Effector CD4-positive, alpha-beta T cell (primary cell): ENCODE data around the gene SEC16B. TPM values are rescaled to one million over a fixed set of nuclear protein-coding genes. Genes with fewer than 3 reads are reported as not detected.
"Not testable (repeated sequence)": the region's sequence is repeated elsewhere in the genome, so short reads cannot be mapped to it uniquely, and the experiment has no call there.

Experiments
- DNase-seq: peaks from one replicate; pipeline ENCODE4 v3.0.0-alpha.2; 2020
- total RNA-seq: gene quantifications from one replicate; lab custom pipeline; 2026; lab: John Stamatoyannopoulos, UW

Gene SEC16B
- total RNA-seq, result not detected

- DNase-seq, result no peak
Observed at GRCh38 chr1:177969825-177970371, at the start of gene SEC16B. TSS of gene SEC16B (minus strand) at chr1:177970058. CDS start at chr1:177967981, 2,077 bp downstream.

- no peak for DNase-seq
Observed at GRCh38 chr1:178019622-178020021, 49.8 kb upstream of the SEC16B start.

GRCh38 chr1:178019208-178019607, 49.4 kb upstream of the SEC16B start:
- DNase-seq, result no peak

- DNase-seq, result no peak
Observed at GRCh38 chr1:178017517-178017916, 47.7 kb upstream of the SEC16B start.

- DNase-seq, result no peak
Observed at GRCh38 chr1:178011864-178012503, 42.1 kb upstream of the SEC16B start.

- DNase-seq, result no peak
Observed at GRCh38 chr1:178011465-178011828, 41.6 kb upstream of the SEC16B start.

GRCh38 chr1:178010674-178011464, 41.0 kb upstream of the SEC16B start:
- DNase-seq, result no peak

- no peak for DNase-seq
Observed at GRCh38 chr1:178006043-178006442, 36.2 kb upstream of the SEC16B start.

GRCh38 chr1:178005450-178005849, 35.6 kb upstream of the SEC16B start:
- no peak for DNase-seq

GRCh38 chr1:178004926-178005391, 35.1 kb upstream of the SEC16B start:
- no peak for DNase-seq

- DNase-seq, result no peak
Observed at GRCh38 chr1:177998696-177999631, 29.1 kb upstream of the SEC16B start.

- DNase-seq, result no peak
Observed at GRCh38 chr1:177996957-177997356, 27.1 kb upstream of the SEC16B start.

GRCh38 chr1:177995369-177995768, 25.5 kb upstream of the SEC16B start:
- no peak for DNase-seq

- not testable (repeated sequence) for DNase-seq
Observed at GRCh38 chr1:177986281-177986680, 16.4 kb upstream of the SEC16B start.

- DNase-seq, result no peak
Observed at GRCh38 chr1:177984761-177985160, 14.9 kb upstream of the SEC16B start.

- no peak for DNase-seq
Observed at GRCh38 chr1:177984136-177984525, 14.3 kb upstream of the SEC16B start.

- DNase-seq, result no peak
Observed at GRCh38 chr1:177983482-177984135, 13.8 kb upstream of the SEC16B start.

- no peak for DNase-seq
Observed at GRCh38 chr1:177983077-177983476, 13.2 kb upstream of the SEC16B start.

GRCh38 chr1:177981200-177981599, 11.3 kb upstream of the SEC16B start:
- DNase-seq, result no peak

- DNase-seq, result no peak
Observed at GRCh38 chr1:177979272-177979671, 9.4 kb upstream of the SEC16B start.

- DNase-seq, result no peak
Observed at GRCh38 chr1:177978530-177978929, 8.7 kb upstream of the SEC16B start.

GRCh38 chr1:177977141-177977540, 7.3 kb upstream of the SEC16B start:
- DNase-seq, result no peak
